Heart right ventricle (tissue), 16 donors: ENCODE measurements around the gene CATSPERD. TPM values are rescaled to one million over a fixed set of nuclear protein-coding genes. Genes with fewer than 3 reads are reported as not detected.

Experiments used
- ATAC-seq, 8 donors: fragments of 200-7000 bp; cut with Tn5 transposase; one replicate each; pipeline ENCODE4 v1.9.1; 2020; ENCODE audit warnings: mild to moderate bottlenecking in 8 of 8, moderate library complexity in 8 of 8, moderate number of reproducible peaks in 1 of 8
- DNase-seq, 2 donors: peaks; one replicate each; pipeline ENCODE4 v3.0.0-alpha.2; 2020
- H3K27ac ChIP-seq, 10 donors: fragments of 200-600 bp; sonication (generic) in 2 of 10; one replicate each; pipeline versions ENCODE4 v1.5.0 to v1.8.0; 2020 to 2022; ENCODE audit warnings: mild to moderate bottlenecking in 3 of 10
- H3K27me3 ChIP-seq, 7 donors: fragments of 200-600 bp; one replicate each; pipeline ENCODE4 v1.8.0; 2021 to 2022; ENCODE audit warnings: mild to moderate bottlenecking in 2 of 7
- H3K36me3 ChIP-seq, 9 donors: fragments of 200-600 bp; sonication (generic) in 1 of 9; one replicate each; pipeline versions ENCODE4 v1.5.0 to v1.8.0; 2020 to 2022; ENCODE audit warnings: mild to moderate bottlenecking in 2 of 9
- H3K4me1 ChIP-seq, 9 donors: fragments of 200-600 bp; sonication (generic) in 1 of 9; one replicate each; pipeline versions ENCODE4 v1.5.0 to v1.8.0; 2020 to 2022; ENCODE audit warnings: mild to moderate bottlenecking in 4 of 9
- H3K4me3 ChIP-seq, 10 donors: fragments of 200-600 bp; sonication (generic) in 2 of 10; one replicate each; pipeline versions ENCODE4 v1.5.0 to v1.8.0; 2020 to 2022; ENCODE audit warnings: mild to moderate bottlenecking in 7 of 10, moderate library complexity in 2 of 10
- H3K9me3 ChIP-seq, 11 donors: fragments of 200-600 bp in 10 of 11; sonication (generic) in 2 of 11; one replicate each; pipeline versions ENCODE4 v1.5.0 to v1.8.0; 2013 to 2022; ENCODE audit warnings: mild to moderate bottlenecking in 2 of 11, control low read depth in 1 of 11, moderate library complexity in 1 of 11
- WGBS, 2 donors: extraction: QIAGEN DNeasy Blood & Tissue Kit; methylation state at CpG; one replicate each; pipeline ENCODE4 v1.1.7; 2013; ENCODE audit warnings: inconsistent platforms in 1 of 2; 5-methylcytosine and 5-hydroxymethylcytosine counted together
- intact Hi-C, 10 donors: fragments of 100-400 bp; cut with DNase I; formaldehyde crosslinking; loops; one replicate each; pipeline versions ENCODE4 v1.11.1 to v1.14.2; 2022
- polyA plus RNA-seq, 2 donors: library from polyadenylated mRNA; stranded (reverse); fragments of 200-250 nt; gene quantifications; one replicate each; pipeline ENCODE4 v1.2.3, GENCODE V29; 2013
- total RNA-seq, 10 donors: library from RNA; stranded (reverse); fragmentation: NEBNext Ultra II Directional in 3 of 10; extraction: Animal tissue kit (Norgen Biotek cat#: 25700) in 3 of 10; gene quantifications; one replicate each; pipeline versions ENCODE4 v1.2.1 to v1.2.4, GENCODE V29; 2021 to 2023
- TF ChIP-seq, protein P1 (sequence below), 9 donors: fragments of 200-600 bp; sonication (generic) in 2 of 9; IDR thresholded peaks; one replicate each; pipeline versions ENCODE4 v1.5.0 to v1.8.0; 2021 to 2022; ENCODE audit warnings: antibody characterized with exemption in 9 of 9, mild to moderate bottlenecking in 5 of 9, moderate library complexity in 1 of 9
- donor health status: Arrhythmogenic right ventricular cardiomyopathy.
- donor health status: ischemic (EF 13 %, LVEDD 7.1; RV severe dilation, severe dysfunction).
- donor health status: healthy with polysubstance abuse.
- donor health status: DM: no; HTN: yes; CAD: no.
- donor health status: DM: no; HTN: no; CAD: no.
- donor health status: ischemic (EF 25% LVEDD 6.9; RV normal size, moderate dysfunction).
- donor health status: ischemic (EF 25% LVEDD 5.7; RV mildly dilated, moderate dysfunction).
- donor health status: healthy.
- donor health status: DM: yes; HTN: yes; CAD: no.
- donor health status: Ischemic cardiomyopathy.
- donor health status: ischemic (EF 35%, LVEDD 5.7; RV mildly dilated, moderate dysfunction).
- donor health status: nonischemic (EF 11% LVEDD 7.7; RV severe dilation, severe dysfunction).
- donor health status: DM: yes; HTN: yes; CAD: no.
- donor health status: PGD.
- donor health status: ischemic (EF 29% LVEDD 5.4; RV normal size, mild dysfunction).
- donor health status: nonischemic (EF 23%, LVEDD 6.1; RV moderate dilation, normal function).

The CATSPERD gene
- total and polyA plus RNA-seq, 12 donors = not detected

DNA sequence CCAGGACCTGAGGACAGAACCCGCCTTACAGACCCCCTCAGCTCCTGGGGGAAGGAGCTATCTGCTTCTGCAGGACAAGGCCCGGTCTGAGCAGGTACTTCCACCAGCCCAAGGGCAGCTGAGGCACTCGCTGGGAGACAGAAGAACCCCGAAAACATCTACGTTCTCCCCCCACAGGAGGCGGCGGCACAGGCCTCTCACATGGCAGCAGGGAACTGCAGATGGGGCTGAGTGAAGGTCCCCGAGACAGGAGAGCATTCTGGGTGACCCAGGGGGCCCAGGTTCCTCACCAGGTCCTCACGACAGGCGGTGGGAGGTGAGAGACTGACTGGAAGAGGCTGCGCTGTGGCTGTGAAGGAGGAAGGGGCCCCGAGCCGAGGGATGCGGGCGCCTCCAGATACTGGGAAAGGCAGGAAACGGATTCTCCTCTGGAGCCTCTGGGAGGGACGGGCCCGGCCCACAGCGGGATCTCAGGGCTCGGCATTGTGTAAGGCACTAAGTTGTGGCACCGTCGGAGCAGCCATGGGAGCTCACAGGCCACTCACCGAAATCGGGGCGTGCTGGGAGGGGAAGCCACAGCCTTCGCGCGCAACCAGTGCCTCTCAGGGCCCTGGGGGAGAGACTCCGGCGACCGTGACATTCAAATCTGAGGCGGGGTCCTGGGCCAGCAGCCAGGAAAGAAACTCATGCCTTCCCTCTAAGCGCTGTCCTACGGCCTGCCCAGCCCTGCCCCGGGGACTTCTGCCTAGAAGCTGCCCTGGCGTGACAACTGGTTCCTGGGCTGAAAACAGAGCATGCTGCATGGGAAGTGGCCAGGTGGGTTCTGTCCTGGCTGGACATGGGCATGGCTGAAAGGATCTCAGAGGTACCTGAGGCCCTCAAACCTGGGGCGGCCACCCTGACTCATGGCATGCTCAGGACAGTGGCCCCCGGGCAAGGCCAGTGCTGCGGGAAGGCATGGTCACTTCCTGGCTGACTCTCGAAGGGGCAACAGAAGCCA is 16.3 kb upstream of the CATSPERD start:
- H3K9me3 ChIP-seq = no peaks in the 10 kb centered on the region
- H3K4me3 ChIP-seq = no peak overlapping the region
- no peak for DNase-seq
- H3K27ac ChIP-seq = no peak overlapping the region
- no peaks in the 10 kb centered on the region for H3K4me1 ChIP-seq
- ATAC-seq = peak in 2 of 8 donors; percentile 5 to 17
- intact Hi-C loops = no loop called here
- WGBS, 2 donors = 96 to 97% methylated on average over 40 of the region's 40 CpGs
- H3K27me3 ChIP-seq = no peaks in the 10 kb centered on the region
- TF ChIP-seq, protein P1, sequence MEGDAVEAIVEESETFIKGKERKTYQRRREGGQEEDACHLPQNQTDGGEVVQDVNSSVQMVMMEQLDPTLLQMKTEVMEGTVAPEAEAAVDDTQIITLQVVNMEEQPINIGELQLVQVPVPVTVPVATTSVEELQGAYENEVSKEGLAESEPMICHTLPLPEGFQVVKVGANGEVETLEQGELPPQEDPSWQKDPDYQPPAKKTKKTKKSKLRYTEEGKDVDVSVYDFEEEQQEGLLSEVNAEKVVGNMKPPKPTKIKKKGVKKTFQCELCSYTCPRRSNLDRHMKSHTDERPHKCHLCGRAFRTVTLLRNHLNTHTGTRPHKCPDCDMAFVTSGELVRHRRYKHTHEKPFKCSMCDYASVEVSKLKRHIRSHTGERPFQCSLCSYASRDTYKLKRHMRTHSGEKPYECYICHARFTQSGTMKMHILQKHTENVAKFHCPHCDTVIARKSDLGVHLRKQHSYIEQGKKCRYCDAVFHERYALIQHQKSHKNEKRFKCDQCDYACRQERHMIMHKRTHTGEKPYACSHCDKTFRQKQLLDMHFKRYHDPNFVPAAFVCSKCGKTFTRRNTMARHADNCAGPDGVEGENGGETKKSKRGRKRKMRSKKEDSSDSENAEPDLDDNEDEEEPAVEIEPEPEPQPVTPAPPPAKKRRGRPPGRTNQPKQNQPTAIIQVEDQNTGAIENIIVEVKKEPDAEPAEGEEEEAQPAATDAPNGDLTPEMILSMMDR (IDR thresholded peaks at IDR 0.05) = no peak
- peaks cover 0 to 89% (median 56%) of the 10 kb centered on the region in 9 donors for H3K36me3 ChIP-seq

DNA sequence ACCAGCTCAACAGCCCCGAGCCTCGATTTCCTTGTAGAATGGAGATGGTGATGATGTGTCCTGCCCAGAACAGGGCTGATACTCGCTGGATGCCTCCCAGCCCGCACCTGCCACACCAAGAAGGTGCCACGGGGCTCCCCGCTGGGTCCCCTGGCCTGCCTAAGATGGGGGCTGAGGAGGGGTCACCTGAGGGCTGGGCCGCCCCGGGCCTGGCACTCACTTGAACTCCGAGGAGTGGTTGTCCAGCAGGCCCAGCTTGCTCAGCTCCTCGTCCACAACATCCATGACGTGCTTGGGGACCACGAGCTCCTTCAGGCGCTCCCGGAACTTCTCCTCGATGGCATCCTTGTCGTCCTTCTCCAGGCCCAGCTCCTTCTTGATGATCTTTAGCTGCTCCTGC is 14.9 kb upstream of the CATSPERD start:
- no peaks in the 10 kb centered on the region for H3K9me3 ChIP-seq
- peaks cover 0 to 89% (median 56%) of the 10 kb centered on the region in 9 donors for H3K36me3 ChIP-seq
- H3K27ac ChIP-seq = no peak overlapping the region
- intact Hi-C loops = no loop called here
- DNase-seq (no peak), ATAC-seq (peak in 2 of 8 donors; percentile 19 to 25)
- H3K4me1 ChIP-seq = no peaks in the 10 kb centered on the region
- no peaks in the 10 kb centered on the region for H3K27me3 ChIP-seq
- H3K4me3 ChIP-seq = no peak overlapping the region
- WGBS, 2 donors = 84 to 85% methylated on average over 16 of the region's 16 CpGs
- TF ChIP-seq, protein P1 (IDR thresholded peaks at IDR 0.05) = no peak

DNA sequence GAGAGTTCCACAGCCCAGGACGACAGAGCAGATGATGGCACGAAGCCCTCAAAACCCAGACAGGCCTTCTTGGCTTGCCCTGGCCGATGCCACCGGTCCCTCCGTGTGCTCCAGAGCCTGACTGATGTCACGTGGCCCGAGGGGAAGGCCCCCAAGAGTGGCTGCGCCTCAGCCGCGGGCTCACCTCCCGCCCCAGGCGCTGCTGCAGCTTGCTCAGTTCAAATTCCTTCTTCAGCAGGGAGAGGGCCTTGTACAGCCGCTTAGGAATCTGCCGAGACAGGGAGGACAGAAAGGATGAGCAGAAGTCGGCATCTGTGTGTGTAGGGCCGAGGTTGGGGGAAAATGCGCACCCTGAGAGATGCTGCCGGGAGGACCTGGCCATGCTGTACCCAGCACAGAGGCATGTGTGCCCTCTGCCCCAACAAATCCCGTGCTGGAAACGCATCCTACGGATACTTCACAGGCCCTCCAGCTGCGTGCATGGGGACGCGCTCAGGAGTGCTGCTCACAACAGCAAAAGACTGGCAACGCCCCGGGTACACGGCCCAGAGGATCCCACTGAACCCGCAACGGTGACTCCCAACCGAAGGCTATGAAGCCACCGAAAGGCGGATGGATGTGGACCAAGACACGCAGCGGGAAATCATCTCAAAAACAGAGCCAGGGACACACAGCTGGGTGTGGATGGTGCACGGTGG is 13.4 kb upstream of the CATSPERD start:
- no peaks in the 10 kb centered on the region for H3K4me1 ChIP-seq
- intact Hi-C loops = no loop called here
- no peaks in the 10 kb centered on the region for H3K27me3 ChIP-seq
- no peak overlapping the region for H3K27ac ChIP-seq
- TF ChIP-seq, protein P1 (IDR thresholded peaks at IDR 0.05) = no peak
- H3K36me3 ChIP-seq = peaks cover 0 to 94% (median 67%) of the 10 kb centered on the region in 9 donors
- no peak for DNase-seq
- no peak overlapping the region for H3K4me3 ChIP-seq
- ATAC-seq = no peak
- 96% methylated on average over 35 of the region's 35 CpGs for WGBS, 2 donors
- no peaks in the 10 kb centered on the region for H3K9me3 ChIP-seq
